GM06990 (cell line): ENCODE results near the gene FNDC7.

Source experiments
- DNase-seq: peaks from one replicate; pipeline ENCODE4 v3.0.0-alpha.2; 2011; ENCODE audit not compliant: insufficient read length; ENCODE audit errors: extremely low read depth
- H3K27me3 ChIP-seq: replicated peaks from 2 replicates; pipeline ENCODE4 v1.6.0; 2011; ENCODE audit warnings: low read length; ENCODE audit not compliant: control insufficient read depth, insufficient read depth
- H3K36me3 ChIP-seq: 2 replicates; pipeline ENCODE4 v1.5.1; 2011; ENCODE audit warnings: low read length; ENCODE audit not compliant: control insufficient read depth, insufficient read depth
- H3K4me3 ChIP-seq: replicated peaks from 2 replicates; pipeline ENCODE4 v1.5.1; 2011; ENCODE audit warnings: low read depth, mild to moderate bottlenecking, control low read depth, low read length
- CTCF ChIP-seq: IDR thresholded peaks from 2 replicates; pipeline ENCODE4 v1.5.1; 2011; ENCODE audit warnings: low read length, control low read depth, mild to moderate bottlenecking, inconsistent platforms; ENCODE audit not compliant: insufficient read depth, poor library complexity, severe bottlenecking

The FNDC7 gene

DNA sequence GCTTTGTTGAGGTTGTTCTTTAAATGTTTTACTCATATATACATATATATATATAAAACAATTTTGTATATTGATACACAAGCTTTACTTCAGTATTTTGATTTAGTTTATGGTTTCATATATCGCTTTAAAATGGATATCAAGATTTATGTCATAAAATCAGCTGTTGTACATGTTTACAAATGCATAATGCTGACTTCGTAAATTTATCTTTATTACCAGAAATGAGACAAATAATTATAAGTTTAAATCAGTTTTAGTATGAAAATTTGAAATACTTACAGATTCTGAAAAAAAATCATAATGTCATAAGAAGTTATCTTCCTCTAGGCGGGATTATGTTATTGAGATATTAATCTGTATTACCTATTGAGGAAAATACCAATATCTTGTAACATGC is 40.7 kb downstream of the FNDC7 start:
- no peak for DNase-seq
- H3K36me3 ChIP-seq = no peaks in the 10 kb centered on the region; the same call in none of the 2 replicates
- TF ChIP-seq CTCF = no peak
- H3K4me3 ChIP-seq = no peak overlapping the region
- H3K27me3 ChIP-seq = no peaks in the 10 kb centered on the region

DNA sequence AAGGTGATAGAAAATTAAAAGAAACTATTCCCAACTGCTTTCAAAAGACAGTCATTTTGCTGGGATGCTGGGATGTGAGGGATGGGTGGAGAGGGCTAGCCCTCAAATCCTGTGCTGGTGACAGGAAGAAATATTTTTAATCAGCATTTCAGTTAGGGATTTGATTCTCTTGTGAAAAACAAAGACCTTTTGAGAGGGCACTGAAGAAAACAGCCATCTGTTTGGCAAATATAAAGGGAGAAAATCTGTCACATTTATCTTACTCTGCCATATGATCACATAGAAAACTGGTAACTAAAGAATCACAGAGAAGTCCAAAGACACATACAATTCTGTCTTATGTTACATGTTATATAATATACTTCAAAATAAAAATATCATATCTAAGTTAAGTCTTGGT is 46.1 kb downstream of the FNDC7 start:
- peaks cover 1% of the 10 kb centered on the region; the same call in 1 of the 2 replicates for H3K36me3 ChIP-seq
- DNase-seq = no peak
- H3K4me3 ChIP-seq = no peak overlapping the region
- H3K27me3 ChIP-seq = no peaks in the 10 kb centered on the region
- TF ChIP-seq CTCF = no peak

DNA sequence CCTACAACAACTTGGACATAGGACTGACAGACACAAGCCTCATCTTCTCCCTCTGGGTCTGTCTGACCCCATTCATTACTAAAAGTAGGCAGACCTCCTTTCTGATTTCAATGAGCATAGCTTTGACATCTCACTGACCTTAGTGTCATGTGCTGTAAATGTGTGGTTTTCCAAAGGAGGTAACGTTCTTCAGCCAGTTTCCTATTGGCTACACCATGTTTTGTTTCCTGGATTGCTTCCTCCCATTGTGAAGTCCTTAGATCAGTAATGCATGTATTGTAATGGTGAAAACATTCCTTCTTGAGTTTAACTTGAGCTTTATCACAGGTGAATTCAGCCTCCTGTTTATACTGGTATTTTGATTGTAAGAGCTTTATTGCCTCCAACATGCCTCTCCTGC is 54.4 kb downstream of the FNDC7 start:
- no peak for TF ChIP-seq CTCF
- H3K27me3 ChIP-seq = no peaks in the 10 kb centered on the region
- no peak overlapping the region for H3K4me3 ChIP-seq
- no peak for DNase-seq
- peaks cover 1% of the 10 kb centered on the region; the same call in 1 of the 2 replicates for H3K36me3 ChIP-seq

DNA sequence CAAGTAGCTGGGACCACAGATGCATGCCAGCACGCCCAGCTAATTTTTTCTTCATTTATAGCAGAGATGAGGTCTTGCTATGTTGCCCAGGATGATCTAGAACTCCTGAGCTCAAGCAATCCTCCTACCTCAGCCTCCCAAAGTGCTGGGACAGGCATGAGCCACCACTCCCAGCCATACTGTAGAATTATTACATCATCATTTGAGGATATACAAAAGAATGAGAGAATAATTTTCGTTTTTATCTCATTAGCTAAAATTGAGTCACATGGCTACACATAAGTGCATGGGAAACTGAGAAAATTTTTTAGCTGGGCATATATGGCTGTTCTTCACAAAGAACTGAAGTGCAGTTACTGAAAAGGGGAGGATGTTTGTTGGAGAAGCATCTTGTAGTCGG is 55.0 kb downstream of the FNDC7 start:
- no peak for DNase-seq
- no peaks in the 10 kb centered on the region; the same call in 1 of the 2 replicates for H3K36me3 ChIP-seq
- H3K27me3 ChIP-seq = no peaks in the 10 kb centered on the region
- H3K4me3 ChIP-seq = no peak overlapping the region
- no peak for TF ChIP-seq CTCF

GRCh38 chr1:108777839-108778238 is 65.1 kb downstream of the FNDC7 start:
- TF ChIP-seq CTCF = no peak
- no peak for DNase-seq

DNA sequence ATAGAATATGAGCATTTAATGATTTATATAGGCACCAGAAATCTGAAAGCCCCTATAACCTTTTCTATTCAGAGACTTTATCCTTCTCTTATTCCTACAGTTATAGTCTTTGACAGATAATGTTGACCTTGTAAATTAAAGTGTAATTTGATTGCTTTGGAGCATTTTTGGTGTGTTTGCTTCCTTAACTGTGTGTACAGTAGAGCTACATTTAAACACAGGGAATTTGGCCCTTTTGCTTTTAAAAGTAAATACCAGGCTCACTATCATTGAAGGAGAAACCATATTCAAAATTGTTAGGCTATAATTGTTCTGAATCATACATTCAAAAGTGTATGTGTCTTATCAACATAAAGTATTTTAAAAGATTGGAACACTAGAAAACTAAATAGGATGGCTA is 66.7 kb downstream of the FNDC7 start:
- H3K36me3 ChIP-seq = no peaks in the 10 kb centered on the region; the same call in 1 of the 2 replicates
- no peak for TF ChIP-seq CTCF
- H3K27me3 ChIP-seq = no peaks in the 10 kb centered on the region
- DNase-seq = no peak
- no peak overlapping the region for H3K4me3 ChIP-seq

More at GRCh38 chr1:108777839-108778238, 65.1 kb downstream of the FNDC7 start:
- Histone ChIP-seq H3K4me3 (no peak overlapping the region), H3K27me3 (no peaks in the 10 kb centered on the region), H3K36me3 (peaks cover 2% of the 10 kb centered on the region; the same call in 1 of the 2 replicates)
